GM18867 (cell line): ENCODE measurements around the gene FBXL14.

Experiments
- ATAC-seq: cut with Tn5 transposase; IDR thresholded peaks from one replicate; pipeline ENCODE4 v1.9.1; 2021; ENCODE audit warnings: mild to moderate bottlenecking, moderate library complexity; ENCODE audit not compliant: unreplicated experiment

The FBXL14 gene, protein sequence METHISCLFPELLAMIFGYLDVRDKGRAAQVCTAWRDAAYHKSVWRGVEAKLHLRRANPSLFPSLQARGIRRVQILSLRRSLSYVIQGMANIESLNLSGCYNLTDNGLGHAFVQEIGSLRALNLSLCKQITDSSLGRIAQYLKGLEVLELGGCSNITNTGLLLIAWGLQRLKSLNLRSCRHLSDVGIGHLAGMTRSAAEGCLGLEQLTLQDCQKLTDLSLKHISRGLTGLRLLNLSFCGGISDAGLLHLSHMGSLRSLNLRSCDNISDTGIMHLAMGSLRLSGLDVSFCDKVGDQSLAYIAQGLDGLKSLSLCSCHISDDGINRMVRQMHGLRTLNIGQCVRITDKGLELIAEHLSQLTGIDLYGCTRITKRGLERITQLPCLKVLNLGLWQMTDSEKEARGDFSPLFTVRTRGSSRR

DNA sequence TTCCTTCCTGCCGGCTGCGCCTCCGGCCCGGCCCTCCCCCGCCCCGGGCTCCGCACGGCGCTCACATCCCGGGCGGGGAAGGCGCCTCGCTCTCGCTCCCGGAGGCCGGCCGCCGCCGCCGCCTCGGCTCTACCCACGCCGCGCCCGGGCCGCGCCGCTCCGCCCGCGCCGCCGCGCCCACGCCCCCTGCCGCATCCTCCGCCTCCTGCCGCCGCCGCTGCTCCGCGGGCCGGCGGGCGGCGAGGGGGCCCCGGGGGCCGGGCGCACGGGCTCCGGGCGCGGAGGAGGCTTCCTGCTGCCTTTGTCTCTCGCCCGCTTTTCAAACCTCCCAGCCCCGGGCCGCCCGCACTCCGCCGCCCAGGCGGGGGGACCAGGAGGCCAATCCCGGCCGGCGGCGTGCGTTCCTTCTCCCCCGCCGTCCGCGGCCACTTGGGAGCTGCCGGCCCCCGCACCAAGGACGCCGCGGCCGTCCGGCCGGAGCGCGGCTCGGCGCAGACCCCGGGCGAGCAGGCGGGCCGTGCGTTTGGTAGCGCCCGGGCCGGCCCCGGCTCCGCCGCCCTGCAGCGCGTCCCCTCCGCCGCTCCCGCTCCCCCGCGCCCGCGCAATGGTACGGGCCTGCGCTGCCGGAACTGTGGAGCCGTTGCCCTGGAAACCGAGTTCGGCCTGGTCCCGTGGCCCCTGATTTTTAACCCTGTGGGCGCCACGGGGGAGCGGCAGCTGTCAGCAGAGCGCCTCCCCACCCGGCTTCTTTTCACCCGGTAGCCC, at the start of gene FBXL14:
Gene FBXL14, minus strand, starts transcription at position 321 of the 765 bp plus-strand sequence. CDS start 515 bp downstream, outside the sequence.
- peak; percentile 60 for ATAC-seq

DNA sequence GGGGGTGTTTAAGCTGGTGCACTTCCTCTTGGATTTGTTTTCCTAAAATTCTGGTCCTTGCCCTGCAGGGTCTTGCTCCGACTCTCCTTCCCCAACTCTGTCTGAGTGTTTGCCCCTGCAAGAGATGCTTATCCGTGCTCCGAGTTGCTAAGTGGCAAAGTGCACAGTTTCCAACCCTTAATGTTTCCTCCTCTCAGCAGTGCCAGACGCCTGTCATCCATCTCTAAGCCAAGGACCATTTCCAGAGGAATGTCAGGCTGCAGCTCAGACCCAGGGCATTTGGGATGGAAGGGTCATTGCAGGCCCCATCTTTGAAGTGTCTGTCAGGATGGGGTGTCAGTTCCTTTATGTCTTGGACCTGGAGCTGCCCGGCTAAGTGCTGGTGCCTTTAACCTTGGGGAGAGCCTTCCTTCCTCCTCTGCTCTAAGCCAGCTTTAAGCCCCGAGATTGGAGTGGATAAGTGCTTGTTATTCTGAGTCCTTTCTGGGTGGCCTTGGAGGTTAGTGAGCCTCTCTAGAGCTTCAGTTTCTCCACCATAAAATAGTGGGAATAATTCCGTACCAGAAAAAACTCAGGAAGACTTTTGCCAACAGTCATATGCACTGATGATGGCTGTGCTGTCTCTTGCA, 49.6 kb upstream of the FBXL14 start:
- ATAC-seq, result no peak

DNA sequence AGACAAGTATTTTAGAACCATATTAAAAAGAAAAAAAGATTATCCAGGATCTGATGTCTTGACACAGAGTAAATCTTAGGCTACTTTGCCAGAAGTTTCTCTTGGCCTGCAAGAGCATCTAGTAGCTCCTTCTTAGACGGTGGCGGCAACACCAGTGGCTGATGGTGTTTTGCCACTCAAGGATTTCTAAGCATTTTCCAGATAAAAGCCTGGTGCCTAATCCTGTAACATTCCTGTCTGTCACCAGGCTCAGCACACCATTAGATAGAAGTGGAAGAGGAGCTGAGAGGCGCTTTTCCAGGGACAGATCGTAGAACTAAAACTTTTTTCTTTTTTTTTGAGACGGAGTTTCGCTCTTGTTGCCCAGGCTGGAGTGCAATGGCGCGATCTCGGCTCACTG, 48.7 kb upstream of the FBXL14 start:
- ATAC-seq, result no peak

DNA sequence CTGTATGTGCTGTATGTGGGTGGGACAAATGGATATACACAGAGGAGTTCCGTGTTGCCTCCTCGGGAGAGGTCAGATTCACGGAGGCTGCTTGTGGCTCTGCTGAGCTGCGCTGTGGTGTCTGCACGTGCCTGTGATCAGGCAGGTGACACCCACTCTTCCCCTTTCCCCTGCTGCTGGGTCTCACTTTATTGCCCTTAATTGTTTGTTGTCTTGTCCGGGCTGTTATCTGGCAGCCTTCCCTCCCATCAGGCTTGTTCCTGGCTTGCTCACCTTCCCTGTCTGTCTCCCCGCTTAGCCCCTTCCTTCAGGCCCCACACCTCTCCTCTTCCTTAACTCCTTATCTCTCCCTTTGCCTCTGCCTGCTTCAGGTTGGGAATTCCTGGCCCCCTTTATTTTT, 48.1 kb upstream of the FBXL14 start:
- no peak for ATAC-seq

DNA sequence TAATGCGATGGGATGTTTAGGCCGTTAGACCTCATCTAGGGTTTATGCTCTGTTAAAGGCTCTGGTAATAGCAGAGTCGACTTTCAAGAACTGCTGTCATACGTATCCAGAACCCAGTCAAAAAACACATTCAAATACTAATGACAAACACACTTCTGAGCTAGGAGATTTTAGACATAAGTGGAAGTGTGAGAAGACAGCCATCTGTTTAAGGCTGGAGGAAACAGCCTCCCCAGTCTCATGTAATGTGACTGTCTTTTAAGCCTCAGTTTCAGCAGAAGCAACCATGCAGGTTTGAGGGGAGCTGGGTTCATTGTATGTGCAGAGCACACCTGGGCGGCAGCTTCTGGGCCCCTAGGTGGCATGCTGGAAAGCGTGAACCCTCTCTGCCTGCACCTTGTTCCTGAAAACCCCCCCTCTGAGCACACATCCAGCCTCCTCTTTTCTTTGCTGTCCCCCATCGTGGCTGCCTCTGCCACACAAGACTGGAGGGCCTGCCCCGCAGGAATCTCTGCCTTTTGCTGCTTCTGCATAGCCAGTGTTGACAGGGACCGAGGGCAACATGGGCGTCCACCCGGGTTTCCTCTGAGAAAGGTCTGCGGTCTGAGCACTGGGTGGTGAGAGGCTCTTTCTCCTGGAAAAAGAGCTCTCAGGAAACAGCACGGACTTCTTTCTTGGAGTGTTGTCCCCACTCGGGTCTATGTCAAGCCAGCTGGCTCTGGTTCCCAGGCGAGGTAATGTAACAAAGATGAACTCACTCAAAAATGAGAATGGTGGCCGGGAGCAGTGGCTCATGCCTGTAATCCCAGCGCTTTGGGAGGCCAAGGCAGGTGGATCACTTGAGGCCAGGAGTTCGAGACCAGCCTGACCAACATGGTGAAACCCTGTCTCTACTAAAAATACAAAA, 46.2 kb upstream of the FBXL14 start:
- ATAC-seq, result no peak

DNA sequence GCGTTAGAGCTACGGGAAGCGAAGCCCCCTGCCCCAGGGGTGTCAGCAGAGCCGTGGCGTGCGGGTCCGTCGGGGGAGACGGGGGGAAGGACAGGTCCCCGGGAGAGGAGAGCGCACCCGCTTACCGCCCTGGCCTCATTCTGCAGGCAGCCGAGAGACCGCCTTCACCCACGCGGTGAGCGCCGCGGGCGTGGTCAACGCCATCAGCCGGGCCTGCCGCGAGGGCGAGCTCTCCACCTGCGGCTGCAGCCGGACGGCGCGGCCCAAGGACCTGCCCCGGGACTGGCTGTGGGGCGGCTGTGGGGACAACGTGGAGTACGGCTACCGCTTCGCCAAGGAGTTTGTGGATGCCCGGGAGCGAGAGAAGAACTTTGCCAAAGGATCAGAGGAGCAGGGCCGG, 45.2 kb upstream of the FBXL14 start:
- no peak for ATAC-seq

DNA sequence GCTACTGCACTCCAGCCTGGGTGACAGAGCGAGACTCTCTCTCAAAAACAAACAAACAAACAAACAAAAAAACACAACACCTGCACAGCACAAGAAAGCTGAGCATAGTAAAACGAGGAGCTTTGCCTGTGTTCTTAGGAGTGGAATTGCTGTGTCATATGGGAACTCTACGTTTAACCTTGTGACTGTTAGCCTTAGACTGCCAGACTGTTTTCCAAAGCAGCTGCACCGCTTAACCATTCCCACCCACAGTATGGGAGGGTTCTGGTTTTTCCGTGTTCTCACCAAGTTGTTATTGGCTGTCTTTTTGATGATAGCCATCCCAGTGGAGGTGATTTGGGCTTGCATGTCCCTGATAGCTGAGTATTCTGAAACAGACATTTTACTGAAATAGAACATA, 43.8 kb upstream of the FBXL14 start:
- no peak for ATAC-seq

DNA sequence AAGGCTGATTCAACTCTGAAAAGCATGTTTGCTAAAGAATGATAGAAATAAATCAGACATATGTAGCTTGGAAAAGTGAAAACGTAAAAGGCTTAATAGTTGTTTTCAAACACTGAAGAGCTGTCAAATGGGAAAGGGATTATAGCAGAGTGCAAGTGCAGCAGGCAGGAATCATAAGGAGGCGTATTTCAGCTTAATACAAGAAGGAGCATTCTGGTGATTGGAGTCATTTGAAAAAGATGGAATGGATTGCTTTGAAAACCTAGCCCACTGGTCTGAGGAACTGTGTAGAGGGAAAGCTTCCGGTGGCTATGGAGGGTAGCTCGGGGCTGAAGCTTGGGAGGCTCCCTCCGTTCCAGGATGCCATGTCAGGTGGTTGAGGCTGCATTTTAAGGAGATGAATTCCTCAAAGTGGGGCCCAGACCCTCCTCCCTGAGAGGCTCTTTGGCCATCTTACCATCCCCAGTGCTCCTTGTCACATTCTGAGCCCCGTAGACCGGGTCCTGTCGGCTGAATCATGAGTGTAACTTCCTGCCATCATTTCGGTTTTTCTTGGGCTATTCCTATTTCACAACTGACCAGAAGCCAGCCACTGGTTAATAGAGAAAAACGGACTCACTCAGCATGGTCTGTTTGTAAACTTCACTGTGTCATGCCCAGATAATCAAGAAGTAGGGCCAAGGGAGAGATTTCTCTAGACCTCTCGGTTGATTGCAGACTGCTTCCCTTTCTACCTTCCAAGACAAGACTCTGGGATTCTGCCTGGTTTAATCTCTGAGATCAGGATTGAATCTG, 41.1 kb upstream of the FBXL14 start:
- no peak for ATAC-seq

DNA sequence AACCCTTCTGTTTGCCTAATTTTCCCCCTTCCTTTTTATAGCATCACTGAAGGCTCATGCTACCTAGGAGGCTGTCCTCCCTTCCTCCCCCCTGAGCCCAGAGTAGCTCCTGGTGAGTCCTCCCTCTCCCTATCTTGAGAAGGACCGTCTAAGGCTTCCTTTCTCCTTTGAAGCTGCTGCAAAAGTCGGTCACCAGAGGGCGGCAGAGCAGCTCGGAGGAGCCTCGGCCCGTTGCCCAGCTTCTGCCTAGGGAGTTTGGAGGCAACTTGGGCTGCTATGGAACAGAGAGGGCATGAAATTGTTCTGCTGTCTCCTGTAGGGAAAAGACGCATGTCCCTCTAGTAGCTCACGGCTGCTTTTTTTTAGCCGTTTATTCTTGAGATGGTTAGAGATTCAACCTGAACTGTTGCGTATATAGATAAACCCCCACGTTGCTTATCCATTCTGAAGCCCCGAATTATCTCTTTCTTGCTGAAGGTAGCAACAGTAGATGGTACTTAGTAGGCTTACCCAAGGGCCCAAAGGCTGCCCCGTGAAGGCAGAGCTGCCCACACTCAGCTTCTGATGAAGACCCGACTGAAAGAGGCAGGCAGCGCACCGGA, 40.3 kb upstream of the FBXL14 start:
- ATAC-seq, result no peak

DNA sequence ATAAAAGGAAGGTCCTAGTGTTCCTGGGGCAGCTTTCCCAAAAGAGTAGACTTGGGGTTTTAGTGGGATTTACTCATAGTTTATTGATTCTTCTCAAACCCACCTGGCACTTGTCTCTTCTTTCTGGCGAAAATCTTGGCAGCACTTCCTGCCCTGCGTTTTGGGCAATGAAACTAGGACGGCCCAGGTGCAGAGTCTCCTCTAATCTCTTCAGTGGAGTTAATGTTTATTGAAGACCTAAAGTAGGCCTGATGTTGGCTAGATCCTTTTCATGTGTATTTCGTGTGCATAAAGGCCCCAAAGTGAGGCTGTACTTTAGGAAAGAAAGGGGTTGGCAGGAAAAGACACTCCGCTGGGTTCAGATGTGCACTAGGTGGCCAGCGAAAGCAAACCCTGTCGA, 39.8 kb upstream of the FBXL14 start:
- ATAC-seq, result no peak

DNA sequence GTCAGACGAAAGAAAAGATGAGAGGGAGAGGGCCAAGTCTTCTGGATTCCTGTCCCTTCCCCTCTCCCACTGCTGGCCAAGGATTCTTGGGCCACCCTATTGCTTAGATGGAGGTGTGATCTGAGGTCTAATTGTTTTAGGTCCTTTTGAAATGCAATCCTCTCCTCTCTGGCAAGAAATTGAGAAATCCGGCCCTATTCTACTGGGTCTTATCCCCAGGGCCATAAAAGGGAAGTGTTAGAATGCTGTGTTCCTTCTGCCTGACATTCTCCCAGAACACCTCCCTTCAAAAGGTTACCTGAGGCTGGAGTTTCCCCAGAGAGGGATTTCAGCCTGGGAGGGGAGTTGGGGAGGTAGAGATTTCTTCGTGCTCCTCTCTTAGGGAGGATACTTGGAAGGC, 39.1 kb upstream of the FBXL14 start:
- no peak for ATAC-seq

DNA sequence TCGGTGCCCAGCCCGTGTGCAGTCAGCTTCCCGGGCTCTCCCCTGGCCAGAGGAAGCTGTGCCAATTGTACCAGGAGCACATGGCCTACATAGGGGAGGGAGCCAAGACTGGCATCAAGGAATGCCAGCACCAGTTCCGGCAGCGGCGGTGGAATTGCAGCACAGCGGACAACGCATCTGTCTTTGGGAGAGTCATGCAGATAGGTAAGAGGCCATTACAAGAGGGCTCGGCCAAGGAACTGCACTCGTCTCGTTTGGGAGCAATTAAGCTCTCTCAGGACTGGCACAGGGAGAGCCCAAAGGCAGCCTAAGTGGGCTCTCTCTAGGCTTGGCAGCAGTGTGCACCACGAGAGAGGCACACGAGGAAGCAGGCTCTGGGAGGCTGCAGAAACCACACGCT, 38.3 kb upstream of the FBXL14 start:
- no peak for ATAC-seq

DNA sequence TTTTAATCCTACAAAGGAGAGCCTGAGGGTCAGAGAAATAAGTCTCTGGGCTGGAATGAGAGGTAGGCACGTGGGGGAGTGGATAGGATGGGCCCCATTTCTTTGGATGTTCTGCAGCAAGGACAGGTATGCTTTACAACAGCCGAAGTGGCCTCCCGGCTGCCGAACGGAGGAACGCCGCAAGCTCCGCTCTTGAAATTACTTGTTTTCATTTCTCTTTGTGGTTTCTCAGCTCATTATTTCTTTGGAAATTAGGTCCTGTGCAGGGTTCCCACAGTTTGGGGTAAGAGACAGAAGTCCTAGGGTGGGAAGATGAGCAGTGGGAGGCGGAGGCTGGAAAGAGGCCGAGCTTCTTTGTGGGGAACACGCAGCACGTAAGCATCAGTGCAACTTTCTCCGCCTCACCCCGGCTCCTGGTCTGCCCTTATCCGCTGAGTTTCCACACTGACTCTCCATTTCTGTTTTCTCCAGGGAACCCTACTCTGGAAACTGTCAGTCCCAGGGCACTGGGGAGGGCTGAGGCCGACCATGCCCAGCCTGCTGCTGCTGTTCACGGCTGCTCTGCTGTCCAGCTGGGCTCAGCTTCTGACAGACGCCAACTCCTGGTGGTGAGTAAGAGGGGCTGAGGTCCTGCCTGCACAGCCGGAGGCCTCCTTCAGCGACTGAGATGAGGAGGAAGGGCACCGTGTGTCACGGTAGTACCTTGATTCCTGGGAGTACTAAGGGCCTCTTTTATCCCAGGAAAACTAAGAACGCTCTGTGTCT, 36.6 kb upstream of the FBXL14 start:
- ATAC-seq, result no peak

DNA sequence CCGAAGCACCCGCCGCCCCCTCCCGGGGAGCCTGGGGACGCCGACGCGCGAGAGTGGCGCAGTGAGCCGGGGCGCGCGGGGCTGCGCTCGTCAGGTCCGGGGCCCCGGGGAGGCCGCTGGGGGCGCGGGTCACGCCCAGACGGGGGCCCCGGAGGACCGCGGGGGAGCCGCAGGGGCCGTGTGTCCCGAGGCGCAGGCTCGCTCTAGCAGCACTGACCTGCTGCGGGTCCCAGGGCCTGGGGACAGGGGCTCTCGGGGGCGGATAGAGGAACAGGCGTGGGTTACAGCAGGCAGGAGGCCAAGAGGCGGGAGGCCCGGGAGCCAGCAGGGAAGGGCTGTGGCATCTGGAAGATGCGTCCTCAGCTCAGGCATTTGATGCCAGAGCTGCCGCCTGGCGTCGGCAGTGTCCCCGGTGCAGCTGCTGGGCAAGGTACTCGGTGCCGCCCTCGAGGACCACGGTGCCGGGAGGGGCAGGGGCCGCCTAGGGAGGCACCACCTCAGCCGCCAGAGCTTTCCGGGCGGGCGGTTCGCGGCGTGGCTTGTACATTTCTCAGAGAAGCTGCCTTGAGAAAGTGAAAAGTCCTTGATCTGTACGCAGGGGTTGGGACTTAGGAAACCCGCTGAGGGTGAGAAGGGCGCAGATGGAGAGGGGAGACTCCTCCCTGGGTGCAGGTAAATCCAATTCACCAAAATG, 35.9 kb upstream of the FBXL14 start:
- ATAC-seq, result no peak

DNA sequence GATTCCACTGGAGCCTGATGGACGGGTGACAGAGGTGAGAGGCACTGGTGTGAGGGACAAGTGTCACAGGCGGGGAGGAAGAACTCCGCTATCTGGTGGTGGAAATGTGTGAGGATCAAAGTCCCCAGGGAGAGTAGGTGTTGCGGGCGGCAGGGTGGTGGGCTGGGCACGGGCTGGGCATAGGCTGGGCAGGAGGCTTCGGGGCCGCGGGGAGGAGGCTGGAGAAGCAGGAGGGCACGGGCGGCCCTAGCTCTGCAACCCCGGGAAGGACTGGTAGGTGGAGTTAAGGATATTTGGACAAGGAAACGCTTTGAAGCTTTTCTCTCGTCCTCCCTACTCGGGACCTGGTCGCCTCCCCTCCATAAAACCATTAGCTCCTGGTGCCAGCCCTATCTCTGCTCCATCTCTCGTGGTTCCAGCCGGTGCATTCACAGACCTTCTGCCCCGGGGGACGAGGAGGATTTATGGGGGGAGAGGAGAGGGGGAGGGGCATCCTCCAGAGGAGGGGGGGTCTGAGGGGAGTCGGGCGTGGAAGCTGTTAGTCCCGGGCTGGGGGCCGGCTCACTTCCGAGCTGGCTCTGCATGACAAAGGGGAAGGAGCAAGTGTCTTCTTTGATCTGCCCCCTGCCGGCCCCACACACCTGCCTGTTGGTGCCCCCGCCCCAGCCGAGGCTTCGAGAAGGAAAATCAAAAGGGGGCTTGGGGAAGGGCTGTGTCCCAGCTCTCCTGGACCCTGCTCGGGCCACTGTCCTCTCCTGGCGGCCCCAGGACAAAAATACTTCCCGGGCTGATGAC, 35.2 kb upstream of the FBXL14 start:
- ATAC-seq, result no peak

DNA sequence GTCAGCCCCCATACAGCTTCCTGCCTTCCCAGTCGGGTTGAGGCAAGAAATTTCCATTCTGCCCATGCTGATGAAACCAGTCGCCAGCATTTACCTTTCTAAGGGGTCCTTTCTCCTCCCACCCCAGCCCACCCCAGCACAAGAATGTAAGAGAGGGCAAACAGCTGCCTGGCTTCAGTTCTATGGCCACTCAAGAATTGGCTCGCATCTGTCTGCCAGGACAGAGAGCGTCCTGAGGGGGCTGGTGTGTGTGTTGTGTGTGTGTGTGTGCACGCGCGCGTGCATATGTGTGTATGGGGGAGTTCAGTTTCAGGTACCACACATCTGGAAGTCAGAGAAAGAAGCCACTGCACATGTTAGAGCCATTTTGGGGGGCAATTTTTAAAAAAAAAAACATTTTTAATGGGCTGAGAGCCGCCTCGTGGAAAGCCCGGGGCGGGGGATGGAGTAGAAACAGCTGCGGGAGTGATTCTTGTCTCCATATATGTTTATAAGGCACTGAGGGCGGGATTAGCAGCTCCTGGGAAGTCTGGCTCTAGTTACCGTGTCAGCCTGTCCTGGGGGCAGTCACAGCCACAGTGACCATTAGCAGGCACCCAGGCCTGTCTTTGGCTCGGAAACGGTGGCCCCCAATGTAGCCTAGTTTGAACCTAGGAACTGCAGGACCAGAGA, 34.4 kb upstream of the FBXL14 start, which contains the start of gene WNT5B:
Gene WNT5B, plus strand, starts transcription at position 566 of the 672 bp plus-strand sequence. CDS start 2,124 bp downstream, outside the sequence.
- ATAC-seq, result no peak

DNA sequence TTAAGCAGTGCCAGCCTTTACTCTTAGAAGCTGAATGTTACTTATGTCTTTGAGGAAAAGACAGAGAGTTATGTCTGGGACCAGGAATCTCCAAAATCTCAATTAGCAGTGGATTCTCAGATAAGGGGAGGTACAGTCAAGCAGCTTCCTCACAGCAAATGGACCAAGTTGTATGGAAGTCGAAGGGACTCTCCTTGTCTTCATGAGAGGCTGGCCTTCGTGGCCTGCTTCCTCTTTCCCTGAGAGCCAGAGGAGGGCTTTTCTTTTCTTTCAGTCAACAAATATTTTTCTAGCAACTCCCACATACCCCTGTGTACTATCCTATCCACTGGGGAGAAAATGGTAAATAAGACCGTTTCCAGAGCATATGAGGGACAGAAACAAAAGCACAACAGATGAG, 28.0 kb upstream of the FBXL14 start:
- no peak for ATAC-seq
